HG03354 (cell line): ENCODE data around the gene F7.
"Not testable (repeated sequence)": the region's sequence is repeated elsewhere in the genome, so short reads cannot be mapped to it uniquely, and the experiment has no call there.

Source experiments
- ATAC-seq: cut with Tn5 transposase; IDR thresholded peaks from one replicate; pipeline ENCODE4 v1.9.1; 2021; ENCODE audit warnings: mild to moderate bottlenecking; ENCODE audit not compliant: unreplicated experiment, poor library complexity, severe bottlenecking

Gene F7

DNA sequence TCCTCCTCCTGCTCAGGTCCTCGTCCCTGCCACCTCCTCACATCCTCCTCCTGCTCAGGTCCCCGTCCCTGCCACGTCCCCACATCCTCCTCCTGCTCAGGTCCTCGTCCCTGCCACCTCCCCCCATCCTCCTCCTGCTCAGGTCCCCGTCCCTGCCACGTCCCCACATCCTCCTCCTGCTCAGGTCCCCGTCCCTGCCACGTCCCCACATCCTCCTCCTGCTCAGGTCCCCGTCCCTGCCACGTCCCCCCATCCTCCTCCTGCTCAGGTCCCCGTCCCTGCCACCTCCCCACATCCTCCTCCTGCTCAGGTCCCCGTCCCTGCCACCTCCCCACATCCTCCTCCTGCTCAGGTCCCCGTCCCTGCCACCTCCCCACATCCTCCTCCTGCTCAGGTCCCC lies 56.4 kb downstream of the F7 start:
- ATAC-seq = not testable (repeated sequence)

- ATAC-seq = no peak
These were observed 57.4 kb downstream of the F7 start for GRCh38 chr13:113162783-113163685.

GRCh38 chr13:113164492-113164891 lies 58.9 kb downstream of the F7 start:
- ATAC-seq = no peak

- no peak for ATAC-seq
These were observed 60.7 kb downstream of the F7 start for GRCh38 chr13:113166266-113166665.

GRCh38 chr13:113166681-113167080 lies 61.1 kb downstream of the F7 start:
- ATAC-seq = no peak

DNA sequence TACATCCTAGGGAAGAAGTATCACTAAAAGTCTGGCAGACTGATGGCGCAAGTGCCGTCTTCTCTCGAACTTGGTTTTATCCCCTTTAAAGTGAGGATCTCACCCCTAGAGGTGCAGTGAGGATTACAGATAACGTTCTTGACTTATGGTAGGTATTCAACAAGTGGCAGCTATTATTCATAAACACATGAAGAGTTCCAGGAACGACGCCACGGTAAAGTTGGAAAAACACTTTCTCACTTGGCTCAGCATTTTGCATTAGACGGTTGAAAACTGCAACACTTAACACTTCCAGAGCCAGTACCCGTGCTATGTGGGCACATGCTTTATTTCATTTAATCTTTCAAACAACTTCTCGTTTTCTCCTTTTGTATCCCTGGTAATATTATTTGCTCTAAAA lies 61.6 kb downstream of the F7 start:
- ATAC-seq = no peak

DNA sequence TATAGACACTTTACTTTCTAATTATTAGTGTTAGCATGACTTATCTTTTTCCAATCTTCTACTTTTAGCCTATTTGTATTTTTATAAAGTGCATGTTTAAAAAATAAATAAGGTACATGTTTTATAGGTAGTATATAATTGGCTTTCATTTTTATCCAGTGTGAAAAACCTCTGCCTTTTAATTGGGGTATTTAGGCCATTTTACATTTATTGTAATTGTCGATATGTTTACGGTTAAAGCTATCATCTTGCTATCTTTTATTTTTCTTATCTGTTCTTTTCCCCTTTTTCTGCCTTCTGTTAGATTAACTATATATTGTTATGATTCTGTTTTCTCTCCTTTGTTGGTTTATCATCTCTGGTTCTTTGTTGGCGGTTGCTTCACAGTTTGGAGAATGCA lies 62.0 kb downstream of the F7 start:
- no peak for ATAC-seq

DNA sequence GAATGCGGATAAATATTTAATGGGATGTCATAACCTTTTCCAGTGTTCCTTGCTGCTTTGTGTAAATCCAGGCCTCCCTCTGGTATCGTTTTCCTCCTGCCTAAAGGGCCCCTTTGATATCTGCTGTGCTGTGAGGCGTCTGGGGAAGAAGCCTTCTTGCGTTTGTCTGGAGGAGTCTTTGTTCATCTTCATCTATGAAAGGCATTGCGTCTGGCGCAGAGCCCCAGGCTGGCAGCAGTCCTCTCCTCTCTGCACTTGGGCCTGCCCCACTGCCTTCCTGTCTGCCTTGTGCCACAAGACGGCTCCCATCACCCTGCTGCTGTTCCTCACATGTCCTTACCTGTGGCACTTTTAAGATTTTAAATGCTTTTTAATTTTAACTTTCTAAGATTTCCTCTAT lies 62.6 kb downstream of the F7 start:
- no peak for ATAC-seq

GRCh38 chr13:113169277-113170272 lies 64.0 kb downstream of the F7 start:
- ATAC-seq = no peak
